Measurements from ENCODE around the gene TMOD2. TPM values are rescaled to one million over a fixed set of nuclear protein-coding genes. Genes with fewer than 3 reads are reported as not detected.
A peak's percentile ranks its signal among the peaks of the same experiment; 100 is the strongest.

TMOD2 gene
- total and polyA plus RNA-seq, 2 donors from 2014 or later: 2.5 to 9.3 TPM

DNA sequence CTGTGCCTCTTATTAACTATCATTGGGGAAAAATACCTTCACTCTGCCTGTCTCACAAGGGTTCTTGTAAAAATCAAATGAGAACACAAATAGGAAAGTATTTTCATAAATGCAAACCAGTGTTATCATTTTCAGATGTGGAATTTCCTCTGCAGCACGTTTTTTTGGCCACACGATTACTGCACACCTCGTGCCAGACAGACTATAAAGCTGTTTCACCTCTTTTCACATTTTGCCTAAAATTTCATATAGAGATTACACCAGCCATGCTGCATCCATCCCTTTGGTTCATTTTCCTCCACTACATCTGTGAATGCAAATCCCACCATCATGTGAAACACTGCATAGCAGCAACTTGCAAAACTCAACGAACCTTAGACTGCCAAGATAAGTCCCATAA, 1.2 kb upstream of the TMOD2 start:
- FAIRE-seq (no peak), DNase-seq (no peak)
- Histone ChIP-seq H3K27me3 (ENCODE audit: control insufficient read depth, insufficient read depth, low read length) (peaks cover 22% of the 10 kb centered on the region), H3K9ac (ENCODE audit: low read length in 3 of 3) (no peak overlapping the region), H3K4me1 (ENCODE audit: control insufficient read depth in 2 of 3, insufficient read depth in 2 of 3, low read depth in 1 of 3, low read length in 3 of 3) (peaks cover 0 to 4% (median 0%) of the 10 kb centered on the region in 3 donors), H3K27ac (ENCODE audit: low read depth in 2 of 2, low read length in 2 of 2) (no peak overlapping the region), H3K36me3 (ENCODE audit: control insufficient read depth in 2 of 3, insufficient read depth in 3 of 3, low read length in 3 of 3) (no peaks in the 10 kb centered on the region), H3K4me3 (ENCODE audit: low read length in 3 of 3) (no peak overlapping the region), H3K9me3 (ENCODE audit: control insufficient read depth in 2 of 3, insufficient read depth in 1 of 3, low read length in 3 of 3) (no peaks in the 10 kb centered on the region)
- TF ChIP-seq, protein P1, sequence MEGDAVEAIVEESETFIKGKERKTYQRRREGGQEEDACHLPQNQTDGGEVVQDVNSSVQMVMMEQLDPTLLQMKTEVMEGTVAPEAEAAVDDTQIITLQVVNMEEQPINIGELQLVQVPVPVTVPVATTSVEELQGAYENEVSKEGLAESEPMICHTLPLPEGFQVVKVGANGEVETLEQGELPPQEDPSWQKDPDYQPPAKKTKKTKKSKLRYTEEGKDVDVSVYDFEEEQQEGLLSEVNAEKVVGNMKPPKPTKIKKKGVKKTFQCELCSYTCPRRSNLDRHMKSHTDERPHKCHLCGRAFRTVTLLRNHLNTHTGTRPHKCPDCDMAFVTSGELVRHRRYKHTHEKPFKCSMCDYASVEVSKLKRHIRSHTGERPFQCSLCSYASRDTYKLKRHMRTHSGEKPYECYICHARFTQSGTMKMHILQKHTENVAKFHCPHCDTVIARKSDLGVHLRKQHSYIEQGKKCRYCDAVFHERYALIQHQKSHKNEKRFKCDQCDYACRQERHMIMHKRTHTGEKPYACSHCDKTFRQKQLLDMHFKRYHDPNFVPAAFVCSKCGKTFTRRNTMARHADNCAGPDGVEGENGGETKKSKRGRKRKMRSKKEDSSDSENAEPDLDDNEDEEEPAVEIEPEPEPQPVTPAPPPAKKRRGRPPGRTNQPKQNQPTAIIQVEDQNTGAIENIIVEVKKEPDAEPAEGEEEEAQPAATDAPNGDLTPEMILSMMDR (IDR thresholded peaks at IDR 0.05; ENCODE audit: borderline replicate concordance, extremely low read depth, insufficient read depth): no peak
- intact Hi-C loops (cut with DNase I): no loop called here

DNA sequence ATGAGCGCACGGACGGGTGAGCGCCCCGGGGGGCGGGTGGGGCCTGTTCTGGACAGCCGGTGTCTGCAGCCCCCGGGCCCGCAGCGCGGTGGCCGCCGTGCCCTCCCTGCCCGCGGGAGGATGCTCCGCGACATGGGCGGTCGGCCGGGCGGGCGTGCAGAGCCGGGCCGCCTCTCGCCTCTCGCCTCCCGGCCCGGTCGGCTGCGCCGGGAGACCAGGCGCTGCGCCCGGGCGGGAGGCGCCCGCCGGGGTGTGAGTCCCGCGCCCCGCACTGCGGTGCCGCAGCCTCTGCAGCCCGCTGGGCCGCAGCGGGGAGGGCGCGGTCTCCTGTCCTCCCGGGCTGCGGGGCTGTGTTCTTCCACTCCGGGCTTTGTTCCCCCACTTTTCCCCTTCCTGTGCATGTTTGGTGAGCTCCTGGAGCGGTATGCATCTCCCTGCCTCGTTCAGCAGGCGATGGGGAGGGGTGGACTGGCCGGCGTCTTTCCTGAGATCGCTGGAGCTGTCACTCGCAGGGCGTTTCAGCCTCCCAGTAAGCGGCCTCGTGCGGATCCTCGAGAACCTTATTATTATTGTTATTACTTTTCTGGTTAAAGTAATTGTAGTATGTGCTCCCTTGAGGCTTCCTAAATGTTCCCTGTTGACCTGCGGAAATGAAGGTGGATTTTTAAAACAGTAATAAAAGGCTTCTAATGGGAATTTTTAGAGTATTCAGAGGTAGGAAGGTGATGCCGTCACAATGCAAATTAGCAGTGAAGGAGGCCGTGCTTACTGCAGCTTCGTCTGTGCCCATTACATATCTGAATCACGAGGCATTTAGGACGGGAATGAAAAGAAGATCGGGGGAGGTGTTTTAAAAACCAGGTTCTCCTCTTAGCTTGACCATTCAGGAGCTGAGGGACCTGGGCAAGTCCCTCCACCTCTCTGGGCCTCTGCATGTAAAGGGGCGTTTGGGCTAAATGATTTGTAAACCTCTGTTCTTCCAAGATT, 593 bp downstream of the TMOD2 start:
- TF ChIP-seq, protein P1 (IDR thresholded peaks at IDR 0.05; ENCODE audit: borderline replicate concordance, extremely low read depth, insufficient read depth): no peak
- H3K4me1 ChIP-seq (ENCODE audit: control insufficient read depth in 2 of 3, insufficient read depth in 2 of 3, low read depth in 1 of 3, low read length in 3 of 3): peaks cover 0 to 4% (median 0%) of the 10 kb centered on the region in 3 donors
- no peaks in the 10 kb centered on the region for H3K9me3 ChIP-seq (ENCODE audit: control insufficient read depth in 2 of 3, insufficient read depth in 1 of 3, low read length in 3 of 3)
- no peaks in the 10 kb centered on the region for H3K36me3 ChIP-seq (ENCODE audit: control insufficient read depth in 2 of 3, insufficient read depth in 3 of 3, low read length in 3 of 3)
- intact Hi-C loops (cut with DNase I): no loop called here
- DNase-seq: peak; percentile 38 to 75 (median 63)
- no peak overlapping the region for H3K27ac ChIP-seq (ENCODE audit: low read depth in 2 of 2, low read length in 2 of 2)
- peak overlapping the region; percentile 40 to 71 (median 63) for H3K4me3 ChIP-seq (ENCODE audit: low read length in 3 of 3)
- H3K9ac ChIP-seq (ENCODE audit: low read length in 3 of 3): peak overlapping the region in 1 of 3 donors; percentile 5
- no peak for FAIRE-seq
- peaks cover 22% of the 10 kb centered on the region for H3K27me3 ChIP-seq (ENCODE audit: control insufficient read depth, insufficient read depth, low read length)

DNA sequence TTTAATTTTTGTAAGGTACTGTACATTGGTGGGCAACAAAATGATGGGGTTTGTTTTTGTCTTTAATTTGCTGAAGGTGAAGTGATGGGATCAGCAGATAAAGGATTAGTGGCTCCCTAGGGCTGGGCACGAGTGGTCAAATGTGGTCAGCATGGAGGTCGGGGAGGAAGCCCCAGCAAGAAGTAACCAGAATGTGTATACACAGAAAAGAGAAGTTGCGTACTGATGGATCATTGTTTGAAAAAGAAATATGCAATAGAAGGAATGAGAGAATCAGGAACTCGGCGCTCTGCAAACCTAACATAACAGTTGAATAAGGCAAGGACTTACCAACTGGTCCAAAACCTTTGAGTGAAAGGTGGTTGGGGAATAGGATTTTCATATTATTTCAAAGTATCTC, 1.5 kb downstream of the TMOD2 start:
- DNase-seq: no peak
- TF ChIP-seq, protein P1 (IDR thresholded peaks at IDR 0.05; ENCODE audit: borderline replicate concordance, extremely low read depth, insufficient read depth): no peak
- intact Hi-C loops (cut with DNase I): no loop called here
- Histone ChIP-seq H3K9ac (ENCODE audit: low read length in 3 of 3) (no peak overlapping the region), H3K9me3 (ENCODE audit: control insufficient read depth in 2 of 3, insufficient read depth in 1 of 3, low read length in 3 of 3) (no peaks in the 10 kb centered on the region), H3K27ac (ENCODE audit: low read depth in 2 of 2, low read length in 2 of 2) (no peak overlapping the region), H3K36me3 (ENCODE audit: control insufficient read depth in 2 of 3, insufficient read depth in 3 of 3, low read length in 3 of 3) (no peaks in the 10 kb centered on the region), H3K4me3 (ENCODE audit: low read length in 3 of 3) (no peak overlapping the region), H3K27me3 (ENCODE audit: control insufficient read depth, insufficient read depth, low read length) (peaks cover 22% of the 10 kb centered on the region), H3K4me1 (ENCODE audit: control insufficient read depth in 2 of 3, insufficient read depth in 2 of 3, low read depth in 1 of 3, low read length in 3 of 3) (peaks cover 0 to 4% (median 0%) of the 10 kb centered on the region in 3 donors)
- no peak for FAIRE-seq

Measured in kidney (tissue), 14 donors.